ENCODE data around the gene SH3BP1. TPM values are rescaled to one million over a fixed set of nuclear protein-coding genes. Genes with fewer than 3 reads are reported as not detected.

The SH3BP1 gene
- total and polyA plus RNA-seq, 2 of the 4 experiments (the other 2 are of a cell fraction), result 8.8 to 33.3 TPM

DNA sequence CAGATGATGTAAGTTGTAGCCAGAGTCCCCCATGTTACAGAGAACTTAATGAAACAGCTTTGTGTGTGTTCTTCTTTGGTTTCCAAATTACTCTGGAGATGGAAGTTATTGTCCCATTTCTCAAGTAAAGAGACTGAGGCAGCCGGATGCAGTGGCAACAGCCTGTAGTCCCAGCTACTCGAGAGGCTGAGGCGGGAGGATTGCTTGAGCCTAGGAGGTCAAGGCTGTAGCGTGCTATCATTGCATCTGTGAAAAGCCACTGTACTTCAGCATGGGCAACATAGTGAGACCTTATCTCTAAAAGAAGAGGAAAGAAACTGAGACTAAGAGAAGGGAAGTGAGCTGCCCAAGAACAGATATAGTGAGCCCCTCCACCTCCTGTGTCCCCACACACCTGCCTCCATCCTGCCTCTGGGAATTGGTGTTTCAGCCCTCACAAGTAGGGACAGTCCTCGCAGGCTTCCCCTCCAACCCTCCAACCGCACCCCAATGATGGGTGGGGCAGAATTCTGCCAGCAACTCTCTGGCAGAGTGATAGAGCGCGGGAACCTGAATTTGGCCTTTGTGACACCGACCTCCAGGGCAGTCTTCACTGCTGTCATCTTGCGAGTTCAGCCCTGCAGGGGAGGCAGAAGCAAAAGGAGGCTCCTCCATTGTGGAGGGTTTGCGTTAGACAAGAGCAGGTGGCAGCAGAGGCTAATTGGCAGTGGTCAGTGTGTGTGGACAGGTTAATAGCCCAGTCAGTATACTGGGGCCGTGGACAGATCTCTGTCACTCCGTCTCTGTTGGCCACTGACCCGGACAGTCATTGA is 20.6 kb downstream of the SH3BP1 start:
- 80% methylated on average over 4 of the region's 14 CpGs; no CpG with 5 or more reads in 1 of the 2 experiments for WGBS, 2 experiments (ENCODE audit: extremely low coverage in 2 of 2, insufficient read length in 1 of 2)
- Histone ChIP-seq H3K4me3 (ENCODE audit: insufficient read depth, low read depth, low read length) (peak overlapping the region; percentile 55), H3K18ac (ENCODE audit: low read depth, low read length) (no peak overlapping the region), H3K79me1 (ENCODE audit: low read depth in 1 of 2, low read length in 2 of 2) (peaks cover 30 to 58% of the 10 kb centered on the region in 2 experiments; a peak in 3 of 4 replicates), H2AK9ac (replicated peaks; ENCODE audit: low read depth, low read length, poor library complexity) (peak overlapping the region; percentile 97), H3K14ac (replicated peaks; ENCODE audit: low read depth, low read length) (peak overlapping the region; percentile 64), H4K91ac (ENCODE audit: insufficient read depth, low read depth, low read length) (no peak overlapping the region), H3K27ac (ENCODE audit: insufficient read depth, low read length) (no peak overlapping the region; the same call in 1 of the 2 replicates), H3K56ac (ENCODE audit: extremely low read depth, insufficient read depth, low read length) (no peak overlapping the region), H2BK15ac (ENCODE audit: low read depth, low read length) (no peak overlapping the region), H3K9me1 (ENCODE audit: insufficient read depth, low read length) (peaks cover 11% of the 10 kb centered on the region), H3K4me2 (ENCODE audit: low read depth, low read length) (peak overlapping the region; percentile 96), H3K4ac (ENCODE audit: low read depth, low read length) (peak overlapping the region; percentile 54; the same call in 1 of the 2 replicates), H2AFZ (replicated peaks; ENCODE audit: low read length, poor library complexity) (peak overlapping the region; percentile 65), H4K20me1 (ENCODE audit: insufficient read depth, low read length) (peaks cover 31% of the 10 kb centered on the region), H2BK120ac (ENCODE audit: low read depth, low read length) (no peak overlapping the region), H3K23ac (ENCODE audit: low read depth, low read length) (peak overlapping the region; percentile 93), H3K9ac (ENCODE audit: low read depth, low read length) (peak overlapping the region; percentile 82), H3K9me3 (ENCODE audit: control insufficient read depth, insufficient read depth, low read length) (no peaks in the 10 kb centered on the region), H3K27me3 (ENCODE audit: control insufficient read depth, insufficient read depth, low read length) (no peaks in the 10 kb centered on the region), H3K4me1 (ENCODE audit: control insufficient read depth, insufficient read depth, low read length) (peaks cover 25% of the 10 kb centered on the region), H3K36me3 (ENCODE audit: control insufficient read depth, insufficient read depth, low read length) (no peaks in the 10 kb centered on the region; the same call in 1 of the 2 replicates), H2BK5ac (ENCODE audit: low read depth, low read length, poor library complexity, severe bottlenecking) (no peak overlapping the region), H4K5ac (ENCODE audit: low read depth, low read length) (no peak overlapping the region), H4K8ac (ENCODE audit: low read depth in 2 of 2, low read length in 2 of 2) (0 out of 4 replicates have a peak overlapping the region, but pooled peaks of 1 of the 2 experiments have one; percentile 7), H2BK20ac (ENCODE audit: low read depth, low read length) (peak overlapping the region; percentile 9; the same call in 1 of the 2 replicates), H2AK5ac (ENCODE audit: low read depth, low read length) (peak overlapping the region; percentile 91)
- TF ChIP-seq MAZ (IDR thresholded peaks at IDR 0.05; ENCODE audit: borderline replicate concordance, low read depth, low read length) (no peak), RFX5 (IDR thresholded peaks at IDR 0.05; ENCODE audit: low read depth, low read length) (no peak), RAD21 (IDR thresholded peaks at IDR 0.05; ENCODE audit: low read length) (no peak), MAFK (IDR thresholded peaks at IDR 0.05; ENCODE audit: low read depth, low read length) (no peak), SMC3 (IDR thresholded peaks at IDR 0.05; ENCODE audit: low read depth, low read length) (no peak), MXI1 (IDR thresholded peaks at IDR 0.05; ENCODE audit: borderline replicate concordance, low read depth, low read length) (no peak), RCOR1 (IDR thresholded peaks at IDR 0.05; ENCODE audit: insufficient replicate concordance, low read length) (no peak), CEBPB (IDR thresholded peaks at IDR 0.05; ENCODE audit: low read depth, low read length) (no peak)
- TF ChIP-seq, protein P1, sequence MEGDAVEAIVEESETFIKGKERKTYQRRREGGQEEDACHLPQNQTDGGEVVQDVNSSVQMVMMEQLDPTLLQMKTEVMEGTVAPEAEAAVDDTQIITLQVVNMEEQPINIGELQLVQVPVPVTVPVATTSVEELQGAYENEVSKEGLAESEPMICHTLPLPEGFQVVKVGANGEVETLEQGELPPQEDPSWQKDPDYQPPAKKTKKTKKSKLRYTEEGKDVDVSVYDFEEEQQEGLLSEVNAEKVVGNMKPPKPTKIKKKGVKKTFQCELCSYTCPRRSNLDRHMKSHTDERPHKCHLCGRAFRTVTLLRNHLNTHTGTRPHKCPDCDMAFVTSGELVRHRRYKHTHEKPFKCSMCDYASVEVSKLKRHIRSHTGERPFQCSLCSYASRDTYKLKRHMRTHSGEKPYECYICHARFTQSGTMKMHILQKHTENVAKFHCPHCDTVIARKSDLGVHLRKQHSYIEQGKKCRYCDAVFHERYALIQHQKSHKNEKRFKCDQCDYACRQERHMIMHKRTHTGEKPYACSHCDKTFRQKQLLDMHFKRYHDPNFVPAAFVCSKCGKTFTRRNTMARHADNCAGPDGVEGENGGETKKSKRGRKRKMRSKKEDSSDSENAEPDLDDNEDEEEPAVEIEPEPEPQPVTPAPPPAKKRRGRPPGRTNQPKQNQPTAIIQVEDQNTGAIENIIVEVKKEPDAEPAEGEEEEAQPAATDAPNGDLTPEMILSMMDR (conservative IDR thresholded peaks at IDR 0.05; ENCODE audit: low read depth, low read length), result no peak
- TF ChIP-seq, protein P2, sequence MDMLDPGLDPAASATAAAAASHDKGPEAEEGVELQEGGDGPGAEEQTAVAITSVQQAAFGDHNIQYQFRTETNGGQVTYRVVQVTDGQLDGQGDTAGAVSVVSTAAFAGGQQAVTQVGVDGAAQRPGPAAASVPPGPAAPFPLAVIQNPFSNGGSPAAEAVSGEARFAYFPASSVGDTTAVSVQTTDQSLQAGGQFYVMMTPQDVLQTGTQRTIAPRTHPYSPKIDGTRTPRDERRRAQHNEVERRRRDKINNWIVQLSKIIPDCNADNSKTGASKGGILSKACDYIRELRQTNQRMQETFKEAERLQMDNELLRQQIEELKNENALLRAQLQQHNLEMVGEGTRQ (IDR thresholded peaks at IDR 0.05; ENCODE audit: low read depth, low read length), result no peak
- ATAC-seq (ENCODE audit: low read depth) (no peak), DNase-seq (no peak)
- dilution Hi-C loops (cut with HindIII; ENCODE audit: low sequenced_read_pairs, unreplicated experiment) (no loop called here), in situ Hi-C loops (cut with MboI; ENCODE audit: low sequenced_read_pairs) (no loop called here), intact Hi-C loops (cut with micrococcal nuclease) (no loop called here)
- CTCF ChIA-PET, result interaction anchor here (0.8 to 1.9 kb wide), 3 partner anchors 16 to 23 kb away, joined by 3 to 5 read pairs (median 4); no protein-coding TSS in a partner anchor
- POLR2A ChIA-PET (ENCODE audit: unreplicated experiment), result interaction anchor here (0.5 to 2.0 kb wide), 2 partner anchors 16 to 19 kb away, joined by 4 to 14 read pairs; partner anchors contain the start of gene LGALS1
- BruUV-seq (replicated peaks), result no TSS peak

Measured in IMR-90 (cell line).